ENCODE results near the gene AUH. TPM values are rescaled to one million over a fixed set of nuclear protein-coding genes. Genes with fewer than 3 reads are reported as not detected.
A peak's percentile ranks its signal among the peaks of the same experiment; 100 is the strongest.

Gene AUH
- total RNA-seq, 4 donors from 2014 or later: 10.6 to 25.4 (median 16.7) TPM

DNA sequence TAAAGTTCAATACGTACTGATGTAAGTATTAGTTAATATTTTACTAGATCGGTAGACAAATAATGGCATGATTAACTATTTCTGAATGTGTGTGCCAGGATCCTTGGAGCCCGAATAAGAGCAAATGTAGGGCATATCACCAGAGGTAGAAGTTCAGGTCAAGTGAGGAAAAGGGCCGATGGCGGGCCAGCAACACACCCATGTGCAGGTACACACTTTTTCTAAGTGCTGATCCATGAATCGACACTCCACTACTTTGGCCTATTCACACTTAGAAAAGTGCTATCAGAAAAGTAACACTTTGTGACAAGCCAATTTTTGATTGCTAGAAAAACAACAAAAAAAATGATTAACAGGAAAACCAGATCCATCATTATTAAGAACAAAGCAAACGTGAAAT lies 150.3 kb downstream of the AUH start:
- no peak overlapping the region for H3K4me3 ChIP-seq
- WGBS, 2 donors: 86 to 90% methylated on average over 7 of the region's 7 CpGs
- intact Hi-C loops (cut with DNase I): no loop called here

GRCh38 chr9:91210318-91210717 lies 151.4 kb downstream of the AUH start:
- 95 to 96% methylated on average over 6 of the region's 6 CpGs for WGBS, 2 donors
- Histone ChIP-seq H3K27me3 (no peaks in the 10 kb centered on the region), H3K36me3 (no peaks in the 10 kb centered on the region), H3K9me3 (no peaks in the 10 kb centered on the region), H3K27ac (no peak overlapping the region), H3K4me3 (no peak overlapping the region), H3K4me1 (peaks cover 14 to 27% (median 15%) of the 10 kb centered on the region in 3 donors)
- no peak for DNase-seq
- intact Hi-C loops (cut with DNase I): no loop called here
- TF ChIP-seq, protein P1, sequence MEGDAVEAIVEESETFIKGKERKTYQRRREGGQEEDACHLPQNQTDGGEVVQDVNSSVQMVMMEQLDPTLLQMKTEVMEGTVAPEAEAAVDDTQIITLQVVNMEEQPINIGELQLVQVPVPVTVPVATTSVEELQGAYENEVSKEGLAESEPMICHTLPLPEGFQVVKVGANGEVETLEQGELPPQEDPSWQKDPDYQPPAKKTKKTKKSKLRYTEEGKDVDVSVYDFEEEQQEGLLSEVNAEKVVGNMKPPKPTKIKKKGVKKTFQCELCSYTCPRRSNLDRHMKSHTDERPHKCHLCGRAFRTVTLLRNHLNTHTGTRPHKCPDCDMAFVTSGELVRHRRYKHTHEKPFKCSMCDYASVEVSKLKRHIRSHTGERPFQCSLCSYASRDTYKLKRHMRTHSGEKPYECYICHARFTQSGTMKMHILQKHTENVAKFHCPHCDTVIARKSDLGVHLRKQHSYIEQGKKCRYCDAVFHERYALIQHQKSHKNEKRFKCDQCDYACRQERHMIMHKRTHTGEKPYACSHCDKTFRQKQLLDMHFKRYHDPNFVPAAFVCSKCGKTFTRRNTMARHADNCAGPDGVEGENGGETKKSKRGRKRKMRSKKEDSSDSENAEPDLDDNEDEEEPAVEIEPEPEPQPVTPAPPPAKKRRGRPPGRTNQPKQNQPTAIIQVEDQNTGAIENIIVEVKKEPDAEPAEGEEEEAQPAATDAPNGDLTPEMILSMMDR (IDR thresholded peaks at IDR 0.05): no peak
- TF ChIP-seq POLR2A (IDR thresholded peaks at IDR 0.05): no peak

More for the DNA sequence above, 150.3 kb downstream of the AUH start:
- peaks cover 14 to 25% (median 15%) of the 10 kb centered on the region in 3 donors for H3K4me1 ChIP-seq
- no peaks in the 10 kb centered on the region for H3K9me3 ChIP-seq
- no peaks in the 10 kb centered on the region for H3K36me3 ChIP-seq
- no peaks in the 10 kb centered on the region for H3K27me3 ChIP-seq
- TF ChIP-seq, protein P1 (IDR thresholded peaks at IDR 0.05): no peak
- no peak for TF ChIP-seq POLR2A (IDR thresholded peaks at IDR 0.05)
- DNase-seq: no peak
- H3K27ac ChIP-seq: no peak overlapping the region

DNA sequence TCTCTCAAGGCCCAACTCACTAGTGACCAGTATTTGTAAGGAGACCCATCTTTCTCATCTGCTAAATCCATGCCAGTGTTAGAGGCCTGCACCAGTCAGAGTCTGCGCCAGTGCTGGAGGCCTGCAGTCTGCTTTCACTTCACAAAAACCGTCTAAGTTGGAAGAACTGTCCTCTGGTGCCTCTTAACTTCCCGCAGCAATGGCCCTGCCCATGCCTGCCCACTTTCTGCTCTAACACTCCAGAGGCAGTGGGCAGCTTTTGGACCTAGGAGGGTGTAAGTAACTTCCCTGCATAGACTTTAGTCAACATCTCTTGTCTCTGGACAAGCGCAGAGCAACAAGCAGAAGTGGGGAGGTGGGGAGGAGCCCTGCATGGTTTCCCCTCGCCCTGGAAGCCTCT lies 152.9 kb downstream of the AUH start:
- H3K4me1 ChIP-seq: peaks cover 14 to 27% (median 15%) of the 10 kb centered on the region in 3 donors
- H3K9me3 ChIP-seq: no peaks in the 10 kb centered on the region
- TF ChIP-seq, protein P1 (IDR thresholded peaks at IDR 0.05): no peak
- TF ChIP-seq POLR2A (IDR thresholded peaks at IDR 0.05): no peak
- no peaks in the 10 kb centered on the region for H3K27me3 ChIP-seq
- 82 to 96% methylated on average over 3 of the region's 5 CpGs for WGBS, 2 donors
- DNase-seq: no peak
- no peak overlapping the region for H3K4me3 ChIP-seq
- H3K27ac ChIP-seq: peak overlapping the region in 3 of 4 donors; percentile 72 to 86 (median 81)
- H3K36me3 ChIP-seq: no peaks in the 10 kb centered on the region
- intact Hi-C loops (cut with DNase I): no loop called here

DNA sequence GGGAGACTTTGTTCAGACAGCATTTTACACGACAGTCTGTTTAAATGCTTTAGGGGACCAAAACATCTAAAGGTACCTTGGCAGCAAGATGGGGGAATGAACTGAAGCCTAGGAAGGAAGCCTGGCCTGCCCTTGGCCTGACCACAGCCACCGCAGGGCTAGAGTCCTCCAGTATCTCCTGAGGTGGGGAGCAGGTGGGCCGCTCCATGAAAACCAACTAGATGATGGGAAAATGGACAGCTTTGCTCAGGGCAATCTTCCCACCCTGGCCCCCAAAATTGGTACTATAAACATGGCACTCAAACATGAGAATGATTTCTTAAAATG lies 153.3 kb downstream of the AUH start:
- no peak for DNase-seq
- intact Hi-C loops (cut with DNase I): no loop called here
- H3K36me3 ChIP-seq: no peaks in the 10 kb centered on the region
- peak overlapping the region in 1 of 4 donors; percentile 42 for H3K4me3 ChIP-seq
- H3K4me1 ChIP-seq: peaks cover 14 to 27% (median 15%) of the 10 kb centered on the region in 3 donors
- H3K27ac ChIP-seq: peak overlapping the region; percentile 62 to 86 (median 76)
- 63 to 65% methylated on average over 3 of the region's 3 CpGs for WGBS, 2 donors
- no peaks in the 10 kb centered on the region for H3K27me3 ChIP-seq
- no peaks in the 10 kb centered on the region for H3K9me3 ChIP-seq
- TF ChIP-seq, protein P1 (IDR thresholded peaks at IDR 0.05): no peak
- no peak for TF ChIP-seq POLR2A (IDR thresholded peaks at IDR 0.05)

GRCh38 chr9:91207729-91208418 lies 153.8 kb downstream of the AUH start:
- no peak for TF ChIP-seq POLR2A (IDR thresholded peaks at IDR 0.05)
- TF ChIP-seq, protein P1 (IDR thresholded peaks at IDR 0.05): no peak
- peak overlapping the region; percentile 62 to 86 (median 76) for H3K27ac ChIP-seq
- H3K4me3 ChIP-seq: peak overlapping the region in 1 of 4 donors; percentile 42
- DNase-seq: no peak
- H3K4me1 ChIP-seq: peaks cover 14 to 27% (median 15%) of the 10 kb centered on the region in 3 donors
- peaks cover 0 to 2% (median 0%) of the 10 kb centered on the region in 3 donors for H3K9me3 ChIP-seq
- H3K27me3 ChIP-seq: no peaks in the 10 kb centered on the region
- WGBS, 2 donors: 4 to 14% methylated on average over 8 of the region's 8 CpGs
- intact Hi-C loops (cut with DNase I): no loop called here
- no peaks in the 10 kb centered on the region for H3K36me3 ChIP-seq

Data from esophagus squamous epithelium (tissue), 5 donors.